DOHH2 (cell line): ENCODE measurements around the gene CPLX3.

Source experiments
- H3F3A ChIP-seq: fragments of 200-600 bp; sonication (generic), shearing (Covaris generic); 2 replicates; pipeline ENCODE4 v1.6.0; 2016; ENCODE audit warnings: antibody characterized with exemption, mild to moderate bottlenecking; ENCODE audit not compliant: control insufficient read depth, insufficient read depth
- H3K27ac ChIP-seq: fragments of 200-600 bp; sonication (generic); 2 replicates; pipeline ENCODE4 v1.5.1; 2014; ENCODE audit warnings: low read depth, mild to moderate bottlenecking, low read length, moderate library complexity
- H3K27me3 ChIP-seq: fragments of 200-600 bp; sonication (generic); 2 replicates; pipeline ENCODE4 v1.6.1; 2014; ENCODE audit warnings: mild to moderate bottlenecking, low read length, mixed read lengths; ENCODE audit not compliant: control insufficient read depth
- H3K36me3 ChIP-seq: fragments of 200-600 bp; sonication (generic); 2 replicates; pipeline ENCODE4 v1.6.1; 2014; ENCODE audit warnings: mild to moderate bottlenecking, low read length, moderate library complexity, mixed read lengths; ENCODE audit not compliant: control insufficient read depth
- H3K4me1 ChIP-seq: fragments of 200-600 bp; sonication (generic); 2 replicates; pipeline ENCODE4 v1.6.1; 2014; ENCODE audit warnings: mild to moderate bottlenecking, low read length, mixed read lengths; ENCODE audit not compliant: control insufficient read depth
- H3K4me2 ChIP-seq: fragments of 200-600 bp; sonication (generic); 2 replicates; pipeline ENCODE4 v1.6.0; 2014; ENCODE audit warnings: mild to moderate bottlenecking, low read length, moderate library complexity
- H3K4me3 ChIP-seq: fragments of 200-600 bp; sonication (generic); 2 replicates; pipeline ENCODE4 v1.5.1; 2014; ENCODE audit warnings: mild to moderate bottlenecking, low read length, mixed read lengths
- H3K79me2 ChIP-seq: fragments of 200-600 bp; sonication (generic); 2 replicates; pipeline ENCODE4 v1.6.1; 2014; ENCODE audit warnings: mild to moderate bottlenecking, low read length, mixed read lengths; ENCODE audit not compliant: control insufficient read depth
- H3K9me2 ChIP-seq: fragments of 200-600 bp; sonication (generic); replicated peaks from 2 replicates; pipeline ENCODE4 v1.6.1; 2014; ENCODE audit warnings: mild to moderate bottlenecking, low read length, mixed read lengths; ENCODE audit not compliant: control insufficient read depth
- H3K9me3 ChIP-seq: fragments of 200-600 bp; sonication (generic); 2 replicates; pipeline ENCODE4 v1.6.1; 2014; ENCODE audit warnings: antibody characterized with exemption, low read length, mixed read lengths; ENCODE audit not compliant: control insufficient read depth, insufficient read depth
- H4K20me1 ChIP-seq: fragments of 200-600 bp; sonication (generic); 2 replicates; pipeline ENCODE4 v1.6.0; 2014; ENCODE audit warnings: low read depth, mild to moderate bottlenecking, antibody characterized with exemption, low read length, moderate library complexity; ENCODE audit not compliant: control insufficient read depth, insufficient read depth
- CTCF ChIP-seq: fragments of 200-600 bp; sonication (generic); IDR thresholded peaks from one replicate; pipeline ENCODE4 v1.5.1; 2014; ENCODE audit warnings: antibody characterized with exemption, mild to moderate bottlenecking, low read depth, low read length; ENCODE audit not compliant: poor library complexity, severe bottlenecking
- EZH2phosphoT487 ChIP-seq: fragments of 200-600 bp; sonication (generic); IDR thresholded peaks from 2 replicates; pipeline ENCODE4 v1.6.1; 2017; ENCODE audit warnings: borderline replicate concordance, mild to moderate bottlenecking, antibody characterized with exemption, low read length, moderate library complexity, mixed read lengths

Gene CPLX3

GRCh38 chr15:74821091-74821789 is 5.2 kb upstream of the CPLX3 start:
- Histone ChIP-seq H4K20me1 (no peaks in the 10 kb centered on the region), H3K4me2 (peak overlapping the region; percentile 78), H3K9me3 (no peaks in the 10 kb centered on the region), H3K4me1 (peaks cover 55% of the 10 kb centered on the region), H3K79me2 (no peaks in the 10 kb centered on the region), H3K27me3 (0 out of 2 replicates have a peak, but pooled peaks cover 3% of the 10 kb centered on the region), H3K9me2 (no peaks in the 10 kb centered on the region), H3F3A (0 out of 2 replicates have a peak, but pooled peaks cover 2% of the 10 kb centered on the region), H3K27ac (peak overlapping the region; percentile 64), H3K4me3 (peak overlapping the region; percentile 64), H3K36me3 (no peaks in the 10 kb centered on the region)
- no peak for TF ChIP-seq EZH2phosphoT487
- TF ChIP-seq CTCF = peak; percentile 21

GRCh38 chr15:74821790-74822158 is 4.7 kb upstream of the CPLX3 start:
- TF ChIP-seq EZH2phosphoT487 = no peak
- no peak for TF ChIP-seq CTCF
- no peaks in the 10 kb centered on the region for H3K9me3 ChIP-seq
- H3K27ac ChIP-seq = peak overlapping the region; percentile 64
- no peaks in the 10 kb centered on the region for H3K36me3 ChIP-seq
- peak overlapping the region; percentile 78 for H3K4me2 ChIP-seq
- H3K79me2 ChIP-seq = no peaks in the 10 kb centered on the region
- H3K9me2 ChIP-seq = no peaks in the 10 kb centered on the region
- peaks cover 4% of the 10 kb centered on the region; the same call in 1 of the 2 replicates for H3K27me3 ChIP-seq
- peak overlapping the region; percentile 64 for H3K4me3 ChIP-seq
- no peaks in the 10 kb centered on the region for H4K20me1 ChIP-seq
- peaks cover 55% of the 10 kb centered on the region for H3K4me1 ChIP-seq
- 0 out of 2 replicates have a peak, but pooled peaks cover 2% of the 10 kb centered on the region for H3F3A ChIP-seq

DNA sequence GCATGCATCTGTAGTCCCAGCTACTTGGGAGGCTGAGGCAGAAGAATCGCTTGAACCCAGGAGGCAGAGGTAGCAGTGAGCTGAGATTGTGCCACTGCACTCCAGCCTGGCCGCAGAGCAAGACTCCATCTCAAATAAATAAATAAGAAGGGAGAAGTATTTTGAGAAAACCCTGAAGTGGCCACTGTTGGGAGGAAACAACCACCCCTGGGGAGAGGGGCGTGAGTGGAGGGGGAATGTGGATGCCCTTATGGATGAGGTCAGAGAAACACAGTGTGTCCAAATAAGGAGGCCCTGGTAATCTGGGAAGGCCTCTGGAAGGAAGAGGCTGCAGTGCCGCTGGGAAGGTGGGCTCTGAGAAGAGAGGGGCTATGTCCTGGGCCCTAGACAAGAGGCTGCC is 4.2 kb upstream of the CPLX3 start:
- Histone ChIP-seq H3K27me3 (peaks cover 8% of the 10 kb centered on the region; the same call in 1 of the 2 replicates), H3K4me1 (peaks cover 51% of the 10 kb centered on the region), H3K79me2 (no peaks in the 10 kb centered on the region), H3K4me3 (no peak overlapping the region), H3K9me3 (no peaks in the 10 kb centered on the region), H3K4me2 (no peak overlapping the region), H3K9me2 (no peaks in the 10 kb centered on the region), H4K20me1 (no peaks in the 10 kb centered on the region), H3F3A (no peaks in the 10 kb centered on the region), H3K27ac (no peak overlapping the region), H3K36me3 (no peaks in the 10 kb centered on the region)
- TF ChIP-seq EZH2phosphoT487 = no peak
- no peak for TF ChIP-seq CTCF
